A549 (cell line): ENCODE data around the gene KATNBL1. TPM values are rescaled to one million over a fixed set of nuclear protein-coding genes. Genes with fewer than 3 reads are reported as not detected.

Experiments used
- ATAC-seq, 2 experiments: fragments of 200-7000 bp in 1 of 2; fragments of >200 bp in 1 of 2; cut with Nextera tagmentation in 1 of 2; cut with Tn5 transposase in 1 of 2; 3 replicates each; pipeline versions ENCODE4 v1.8.0 to v1.9.1; 2018 to 2020; ENCODE audit warnings: mild to moderate bottlenecking in 1 of 2, moderate library complexity in 1 of 2
- CTCF ChIA-PET: fragments of 300-600 bp; sonication (Branson Sonifier 250); formaldehyde crosslinking; extraction: SDS; loops from one replicate; lab custom pipeline; 2021; ENCODE audit warnings: antibody characterized with exemption, inconsistent platforms; lab: Yijun Ruan, JAX
- POLR2A ChIA-PET: fragments of 350-600 bp; formaldehyde crosslinking; extraction: SDS; loops from one replicate; lab custom pipeline; 2021; ENCODE audit warnings: antibody characterized with exemption, inconsistent platforms; lab: Yijun Ruan, JAX
- DNase-seq, 2 experiments: peaks; one replicate each; pipeline versions ENCODE4 v3.0.0 to v3.0.0-alpha.2; 2011 to 2016; ENCODE audit warnings: low read depth in 1 of 2, low spot score in 1 of 2
- FAIRE-seq: peaks from 2 replicates; lab custom pipeline; 2011; peaks lifted over from hg19 to GRCh38; lab: Jason Lieb, UNC
- H3K27ac ChIP-seq, 2 experiments: fragments of >200 bp; sonication (Bioruptor Twin); formaldehyde crosslinking; 3 replicates each; pipeline ENCODE4 v1.5.1; 2016 to 2017
- H3K4me1 ChIP-seq: fragments of >200 bp; sonication (Bioruptor Twin); formaldehyde crosslinking; 3 replicates; pipeline ENCODE4 v1.6.1; 2016
- H3K4me2 ChIP-seq: fragments of >200 bp; sonication (Bioruptor Twin); formaldehyde crosslinking; 3 replicates; pipeline ENCODE4 v1.6.1; 2016
- H3K4me3 ChIP-seq: fragments of >200 bp; sonication (Bioruptor Twin); formaldehyde crosslinking; 3 replicates; pipeline ENCODE4 v1.5.1; 2016
- H3K9me3 ChIP-seq: fragments of >200 bp; sonication (Bioruptor Twin); formaldehyde crosslinking; 3 replicates; pipeline ENCODE4 v1.6.1; 2016
- CBX2 ChIP-seq: fragments of 200-600 bp; sonication (generic); IDR thresholded peaks from 2 replicates; pipeline ENCODE4 v1.6.1; 2016; ENCODE audit warnings: low read depth, mild to moderate bottlenecking, borderline replicate concordance
- CHD2 ChIP-seq: fragments of 150-350 bp; IDR thresholded peaks from 2 replicates; pipeline ENCODE4 v1.6.1; 2014; ENCODE audit warnings: low read length; ENCODE audit not compliant: partially characterized antibody
- EHF ChIP-seq: fragments of 250-450 bp; sonication (Bioruptor Pico); IDR thresholded peaks from 2 replicates; pipeline ENCODE4 v1.5.0; 2020; ENCODE audit warnings: mild to moderate bottlenecking
- EP300 ChIP-seq, 2 experiments: fragments of >200 bp; sonication (Bioruptor Twin); formaldehyde crosslinking; IDR thresholded peaks; 2 replicates in 1 of 2; 3 replicates in 1 of 2; pipeline ENCODE4 v1.6.1; 2016 to 2017
- ESRRA ChIP-seq: fragments of 150-350 bp; IDR thresholded peaks from 2 replicates; pipeline ENCODE4 v1.6.1; 2014; ENCODE audit warnings: mild to moderate bottlenecking, low read length, borderline replicate concordance
- FOSB ChIP-seq: fragments of 250-450 bp; sonication (Bioruptor Pico); IDR thresholded peaks from 2 replicates; pipeline ENCODE4 v1.5.0; 2020; ENCODE audit warnings: mild to moderate bottlenecking, moderate library complexity
- FOSL2 ChIP-seq, 2 experiments: fragments of 450-650 bp in 1 of 2; fragments of >200 bp in 1 of 2; sonication (Bioruptor Twin) in 1 of 2; formaldehyde crosslinking; IDR thresholded peaks; 2 replicates each; pipeline versions ENCODE4 v1.5.0 to v1.6.1; 2016 to 2020; ENCODE audit warnings: mild to moderate bottlenecking in 1 of 2, moderate library complexity in 1 of 2
- JUN ChIP-seq, 2 experiments: fragments of >200 bp; sonication (Bioruptor Twin); formaldehyde crosslinking; IDR thresholded peaks; 2 replicates in 1 of 2; 3 replicates in 1 of 2; pipeline ENCODE4 v1.6.1; 2016 to 2017
- KDM1A ChIP-seq: fragments of 200-600 bp; sonication (generic); IDR thresholded peaks from 2 replicates; pipeline ENCODE4 v1.6.1; 2016; ENCODE audit warnings: low read depth, mild to moderate bottlenecking
- MAFK ChIP-seq: fragments of 450-650 bp; IDR thresholded peaks from 2 replicates; pipeline ENCODE4 v1.6.1; 2014; ENCODE audit not compliant: partially characterized antibody
- MAZ ChIP-seq: fragments of 150-350 bp; IDR thresholded peaks from 2 replicates; pipeline ENCODE4 v1.6.1; 2014; ENCODE audit warnings: antibody characterized with exemption, low read depth, low read length, borderline replicate concordance
- RCOR1 ChIP-seq: fragments of 150-350 bp; IDR thresholded peaks from 2 replicates; pipeline ENCODE4 v1.6.1; 2014; ENCODE audit warnings: antibody characterized with exemption, low read length, low read depth
- RFX5 ChIP-seq: fragments of 450-650 bp; IDR thresholded peaks from 2 replicates; pipeline ENCODE4 v1.7.1; 2014; ENCODE audit warnings: antibody characterized with exemption, mild to moderate bottlenecking, moderate library complexity
- SREBF2 ChIP-seq: fragments of 450-650 bp; IDR thresholded peaks from 2 replicates; pipeline ENCODE4 v1.6.1; 2014; ENCODE audit warnings: mild to moderate bottlenecking, moderate library complexity
- TFCP2L1 ChIP-seq: fragments of 250-450 bp; sonication (Bioruptor Pico); IDR thresholded peaks from 2 replicates; pipeline ENCODE4 v1.5.0; 2021; ENCODE audit warnings: mild to moderate bottlenecking
- ZC3H11A ChIP-seq: fragments of 450-650 bp; IDR thresholded peaks from 2 replicates; pipeline ENCODE4 v1.6.1; 2014; ENCODE audit warnings: antibody characterized with exemption, mild to moderate bottlenecking
- ZFP36 ChIP-seq: fragments of 450-650 bp; IDR thresholded peaks from 2 replicates; pipeline ENCODE4 v1.6.1; 2014; ENCODE audit warnings: borderline replicate concordance; ENCODE audit not compliant: partially characterized antibody
- ZNF302 ChIP-seq: fragments of 250-450 bp; sonication (Bioruptor Pico); IDR thresholded peaks from 2 replicates; pipeline ENCODE4 v1.9.0; 2021; ENCODE audit warnings: inconsistent platforms, mild to moderate bottlenecking, moderate library complexity
- WGBS: methylation state at CpG from one replicate; pipeline ENCODE4 v1.1.6; 2017; ENCODE audit errors: missing lambda C conversion rate; 5-methylcytosine and 5-hydroxymethylcytosine counted together
- polyA plus RNA-seq, 4 experiments: library from polyadenylated mRNA; depleted of rRNA in 3 of 4; stranded (reverse); fragments of >200 nt; fragmentation: RNase III in 1 of 4; extraction: RNeasy Plus Mini Kit Qiagen cat#74134 plus additional on column Dnase treatment in 1 of 4; gene quantifications; 2 replicates in 3 of 4; 3 replicates in 1 of 4; pipeline ENCODE4 v1.2.3, GENCODE V29; 2011 to 2017
- TF ChIP-seq, protein P1 (sequence below): fragments of 200-600 bp; sonication (generic); IDR thresholded peaks from 2 replicates; pipeline ENCODE4 v1.6.1; 2016; ENCODE audit warnings: antibody characterized with exemption, mild to moderate bottlenecking, moderate library complexity
- TF ChIP-seq, protein P2 (sequence below): fragments of >200 bp; sonication (Bioruptor Twin); formaldehyde crosslinking; IDR thresholded peaks from 3 replicates; pipeline ENCODE4 v1.6.1; 2016
- TF ChIP-seq, protein P3 (sequence below): fragments of 450-650 bp; IDR thresholded peaks from 2 replicates; pipeline ENCODE4 v1.6.1; 2014; ENCODE audit warnings: antibody characterized with exemption
- TF ChIP-seq, protein P4 (sequence below): IDR thresholded peaks from 2 replicates; pipeline ENCODE4 v1.6.1; 2012

The KATNBL1 gene
- polyA plus RNA-seq, 2 of the 4 experiments (the other 2 are of a cell fraction): 35.2 to 75.8 TPM

DNA sequence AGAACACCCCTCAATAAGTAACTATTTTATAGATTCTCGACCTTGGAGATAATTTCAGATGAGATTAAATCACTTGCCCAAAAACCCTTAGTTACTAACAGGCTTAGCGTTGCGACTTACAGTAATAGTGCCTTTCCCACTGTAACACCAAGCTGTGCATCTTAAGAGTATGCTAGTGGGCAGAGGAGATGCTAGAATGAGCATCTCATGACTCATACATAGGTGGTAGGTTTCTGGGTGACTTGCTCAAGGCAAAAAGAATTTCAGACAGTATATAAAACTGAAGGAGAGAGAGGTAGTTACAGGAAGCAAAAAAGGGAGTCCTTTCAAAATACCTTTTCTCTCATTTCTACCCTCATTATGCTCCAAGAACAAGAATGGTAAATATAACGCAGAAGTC, 3.9 kb downstream of the KATNBL1 start:
- ChIA-PET CTCF (interaction anchor here (0.8 to 8.9 kb wide), 4 partner anchors 57 to 505 kb away, joined by 3 to 223 read pairs (median 58); no protein-coding TSS in a partner anchor), POLR2A (no interaction called here)
- Histone ChIP-seq H3K4me3 (no peak overlapping the region), H3K4me1 (peaks cover 12% of the 10 kb centered on the region; the same call in 2 of the 3 replicates), H3K9me3 (no peaks in the 10 kb centered on the region), H3K27ac (no peak overlapping the region), H3K4me2 (no peak overlapping the region)
- FAIRE-seq (no peak), DNase-seq (no peak), ATAC-seq (no peak)
- TF ChIP-seq ZNF302 (CRISPR knock-in tag): no peak
- no peak for TF ChIP-seq FOSL2 (IDR thresholded peaks at IDR 0.05)
- peak; percentile 39; the same call in 1 of the 2 replicates for TF ChIP-seq FOSL2 (CRISPR knock-in tag; IDR thresholded peaks at IDR 0.05)
- WGBS: 93% methylated on average over 4 of the region's 4 CpGs

DNA sequence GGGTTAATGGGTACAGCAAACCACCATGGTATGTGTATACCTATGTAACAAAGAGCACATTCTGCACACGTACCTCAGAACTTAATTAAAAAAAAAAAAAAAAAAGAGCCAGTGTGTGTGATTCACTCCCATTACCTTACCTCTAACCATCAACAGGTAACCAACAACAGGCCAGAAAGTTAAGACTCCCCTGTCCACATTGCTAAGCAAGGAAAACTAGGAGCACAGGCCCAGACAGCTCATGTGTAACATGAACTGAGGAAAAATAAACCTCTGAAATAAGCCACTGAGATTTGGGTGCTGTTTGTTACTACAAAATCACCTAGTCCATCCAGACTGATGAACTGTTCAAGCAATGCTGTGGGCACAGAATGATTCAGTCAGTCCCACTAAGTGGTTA, 6.0 kb downstream of the KATNBL1 start:
- Histone ChIP-seq H3K27ac (no peak overlapping the region), H3K4me2 (no peak overlapping the region), H3K9me3 (no peaks in the 10 kb centered on the region), H3K4me3 (no peak overlapping the region), H3K4me1 (peaks cover 12% of the 10 kb centered on the region; the same call in 2 of the 3 replicates)
- TF ChIP-seq RFX5 (no peak), MAFK (no peak), ESRRA (no peak), ZNF302 (CRISPR knock-in tag) (no peak), RCOR1 (no peak), EHF (CRISPR knock-in tag) (no peak), ZC3H11A (no peak), MAZ (no peak), SREBF2 (no peak)
- TF ChIP-seq, protein P1, sequence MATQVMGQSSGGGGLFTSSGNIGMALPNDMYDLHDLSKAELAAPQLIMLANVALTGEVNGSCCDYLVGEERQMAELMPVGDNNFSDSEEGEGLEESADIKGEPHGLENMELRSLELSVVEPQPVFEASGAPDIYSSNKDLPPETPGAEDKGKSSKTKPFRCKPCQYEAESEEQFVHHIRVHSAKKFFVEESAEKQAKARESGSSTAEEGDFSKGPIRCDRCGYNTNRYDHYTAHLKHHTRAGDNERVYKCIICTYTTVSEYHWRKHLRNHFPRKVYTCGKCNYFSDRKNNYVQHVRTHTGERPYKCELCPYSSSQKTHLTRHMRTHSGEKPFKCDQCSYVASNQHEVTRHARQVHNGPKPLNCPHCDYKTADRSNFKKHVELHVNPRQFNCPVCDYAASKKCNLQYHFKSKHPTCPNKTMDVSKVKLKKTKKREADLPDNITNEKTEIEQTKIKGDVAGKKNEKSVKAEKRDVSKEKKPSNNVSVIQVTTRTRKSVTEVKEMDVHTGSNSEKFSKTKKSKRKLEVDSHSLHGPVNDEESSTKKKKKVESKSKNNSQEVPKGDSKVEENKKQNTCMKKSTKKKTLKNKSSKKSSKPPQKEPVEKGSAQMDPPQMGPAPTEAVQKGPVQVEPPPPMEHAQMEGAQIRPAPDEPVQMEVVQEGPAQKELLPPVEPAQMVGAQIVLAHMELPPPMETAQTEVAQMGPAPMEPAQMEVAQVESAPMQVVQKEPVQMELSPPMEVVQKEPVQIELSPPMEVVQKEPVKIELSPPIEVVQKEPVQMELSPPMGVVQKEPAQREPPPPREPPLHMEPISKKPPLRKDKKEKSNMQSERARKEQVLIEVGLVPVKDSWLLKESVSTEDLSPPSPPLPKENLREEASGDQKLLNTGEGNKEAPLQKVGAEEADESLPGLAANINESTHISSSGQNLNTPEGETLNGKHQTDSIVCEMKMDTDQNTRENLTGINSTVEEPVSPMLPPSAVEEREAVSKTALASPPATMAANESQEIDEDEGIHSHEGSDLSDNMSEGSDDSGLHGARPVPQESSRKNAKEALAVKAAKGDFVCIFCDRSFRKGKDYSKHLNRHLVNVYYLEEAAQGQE: no peak
- TF ChIP-seq, protein P2, sequence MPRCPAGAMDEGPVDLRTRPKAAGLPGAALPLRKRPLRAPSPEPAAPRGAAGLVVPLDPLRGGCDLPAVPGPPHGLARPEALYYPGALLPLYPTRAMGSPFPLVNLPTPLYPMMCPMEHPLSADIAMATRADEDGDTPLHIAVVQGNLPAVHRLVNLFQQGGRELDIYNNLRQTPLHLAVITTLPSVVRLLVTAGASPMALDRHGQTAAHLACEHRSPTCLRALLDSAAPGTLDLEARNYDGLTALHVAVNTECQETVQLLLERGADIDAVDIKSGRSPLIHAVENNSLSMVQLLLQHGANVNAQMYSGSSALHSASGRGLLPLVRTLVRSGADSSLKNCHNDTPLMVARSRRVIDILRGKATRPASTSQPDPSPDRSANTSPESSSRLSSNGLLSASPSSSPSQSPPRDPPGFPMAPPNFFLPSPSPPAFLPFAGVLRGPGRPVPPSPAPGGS: no peak
- TF ChIP-seq, protein P3, sequence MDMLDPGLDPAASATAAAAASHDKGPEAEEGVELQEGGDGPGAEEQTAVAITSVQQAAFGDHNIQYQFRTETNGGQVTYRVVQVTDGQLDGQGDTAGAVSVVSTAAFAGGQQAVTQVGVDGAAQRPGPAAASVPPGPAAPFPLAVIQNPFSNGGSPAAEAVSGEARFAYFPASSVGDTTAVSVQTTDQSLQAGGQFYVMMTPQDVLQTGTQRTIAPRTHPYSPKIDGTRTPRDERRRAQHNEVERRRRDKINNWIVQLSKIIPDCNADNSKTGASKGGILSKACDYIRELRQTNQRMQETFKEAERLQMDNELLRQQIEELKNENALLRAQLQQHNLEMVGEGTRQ: no peak
- no peak for ATAC-seq
- POLR2A ChIA-PET: no interaction called here
- DNase-seq: no peak
- CTCF ChIA-PET: interaction anchor here (1.2 kb wide), 1 partner anchor 93 kb away, joined by 4 read pairs; no protein-coding TSS in a partner anchor
- 92% methylated on average over 1 of the region's 1 CpG for WGBS
- peak; percentile 32 for FAIRE-seq

DNA sequence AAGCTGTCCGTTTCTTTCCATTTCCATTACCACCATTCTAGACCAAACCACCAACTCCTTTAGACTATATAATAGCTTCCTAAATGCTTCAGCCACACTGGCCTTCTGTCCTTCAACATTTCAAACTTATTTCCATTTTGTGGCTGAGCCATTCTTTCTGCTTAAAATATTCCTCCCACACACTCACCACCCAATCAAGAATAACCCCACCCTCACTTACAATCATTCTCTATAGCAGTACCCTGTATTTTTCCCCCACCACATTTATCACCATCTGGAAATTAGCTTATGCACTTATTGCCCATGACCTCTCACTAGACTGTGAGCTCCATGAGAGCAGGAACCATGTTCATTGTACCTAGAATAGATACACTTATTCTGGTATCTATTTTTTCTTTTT, 6.6 kb downstream of the KATNBL1 start:
- WGBS: 92% methylated on average over 1 of the region's 1 CpG
- Histone ChIP-seq H3K27ac (no peak overlapping the region), H3K4me3 (no peak overlapping the region), H3K9me3 (no peaks in the 10 kb centered on the region), H3K4me2 (no peak overlapping the region), H3K4me1 (peaks cover 12% of the 10 kb centered on the region; the same call in 2 of the 3 replicates)
- no peak for ATAC-seq
- DNase-seq: no peak
- no peak for FAIRE-seq
- POLR2A ChIA-PET: no interaction called here
- CTCF ChIA-PET: interaction anchor here (1.2 kb wide), 1 partner anchor 93 kb away, joined by 4 read pairs; no protein-coding TSS in a partner anchor
- TF ChIP-seq EP300 (IDR thresholded peaks at IDR 0.05): no peak
- TF ChIP-seq TFCP2L1 (CRISPR knock-in tag): no peak
- TF ChIP-seq, protein P3: no peak
- TF ChIP-seq, protein P4, sequence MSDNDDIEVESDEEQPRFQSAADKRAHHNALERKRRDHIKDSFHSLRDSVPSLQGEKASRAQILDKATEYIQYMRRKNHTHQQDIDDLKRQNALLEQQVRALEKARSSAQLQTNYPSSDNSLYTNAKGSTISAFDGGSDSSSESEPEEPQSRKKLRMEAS: no peak
- TF ChIP-seq CHD2: no peak
- TF ChIP-seq ZFP36: no peak
- no peak for TF ChIP-seq ESRRA
- no peak for TF ChIP-seq FOSB (CRISPR knock-in tag)
- no peak for TF ChIP-seq CBX2
- TF ChIP-seq, protein P1: no peak
- no peak for TF ChIP-seq FOSL2 (IDR thresholded peaks at IDR 0.05)
- TF ChIP-seq FOSL2 (CRISPR knock-in tag; IDR thresholded peaks at IDR 0.05): no peak
- TF ChIP-seq JUN (IDR thresholded peaks at IDR 0.05): no peak
- no peak for TF ChIP-seq KDM1A
